NCI-H510A (cell line): ENCODE data around the gene GRAMD1B.

Experiments
- DNase-seq: peaks from one replicate; lab custom pipeline; 2025; lab: John Stamatoyannopoulos, UW

GRAMD1B gene

DNA sequence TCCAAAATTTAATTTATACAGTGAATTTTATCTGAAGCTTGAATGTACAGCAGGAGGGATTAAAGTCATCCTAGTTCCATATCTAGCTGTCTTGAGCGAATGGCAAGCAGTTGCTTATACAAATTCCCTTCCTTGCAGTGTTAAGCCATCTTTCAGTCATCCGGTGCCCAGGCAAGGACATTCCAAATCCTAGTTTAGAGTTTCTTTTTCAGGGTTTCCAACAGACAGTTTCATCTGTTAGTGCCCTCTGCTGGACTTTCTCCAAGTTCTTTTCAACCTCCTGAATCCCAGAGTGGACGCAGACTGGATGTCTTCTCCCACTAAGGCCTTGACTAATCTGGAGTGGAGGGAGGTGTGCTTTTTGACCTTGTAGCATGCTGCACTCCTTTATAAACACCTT is 45.4 kb downstream of the GRAMD1B start:
- DNase-seq: no peak

DNA sequence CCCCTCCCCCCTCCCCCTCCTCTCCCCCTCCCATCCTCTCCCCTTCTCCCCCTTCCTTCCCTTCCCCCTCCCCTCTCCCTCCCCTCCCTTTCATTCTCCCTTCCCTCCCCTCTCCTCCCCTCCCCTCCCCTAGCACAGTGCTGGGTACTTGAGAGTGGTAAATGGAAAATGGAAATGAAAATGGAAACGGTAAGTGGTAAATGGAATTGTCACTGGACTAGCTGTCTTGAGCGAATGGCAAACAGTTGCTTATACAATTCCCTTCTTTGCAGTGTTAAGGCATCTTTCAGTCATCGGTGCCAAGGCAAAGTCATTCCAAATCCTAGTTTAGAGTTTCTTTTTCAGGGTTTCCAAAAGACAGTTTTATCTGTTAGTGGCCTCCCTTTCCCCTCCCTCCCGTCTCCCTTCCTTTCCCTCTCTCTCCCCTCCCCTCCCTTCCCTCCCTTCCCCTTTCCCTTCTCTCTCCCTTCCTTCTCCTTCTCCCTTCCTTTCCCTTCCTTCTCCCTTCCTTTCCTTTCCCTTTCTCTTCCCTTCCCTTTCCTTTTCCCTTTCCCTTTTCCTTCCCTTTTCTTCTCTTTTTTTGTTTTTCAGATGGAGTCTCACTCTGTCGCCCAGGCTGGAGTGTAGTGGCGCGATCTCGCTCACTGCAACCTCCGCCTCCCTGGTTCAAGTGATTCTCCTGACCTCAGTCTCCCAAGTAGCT is 47.3 kb downstream of the GRAMD1B start:
- DNase-seq: no peak

DNA sequence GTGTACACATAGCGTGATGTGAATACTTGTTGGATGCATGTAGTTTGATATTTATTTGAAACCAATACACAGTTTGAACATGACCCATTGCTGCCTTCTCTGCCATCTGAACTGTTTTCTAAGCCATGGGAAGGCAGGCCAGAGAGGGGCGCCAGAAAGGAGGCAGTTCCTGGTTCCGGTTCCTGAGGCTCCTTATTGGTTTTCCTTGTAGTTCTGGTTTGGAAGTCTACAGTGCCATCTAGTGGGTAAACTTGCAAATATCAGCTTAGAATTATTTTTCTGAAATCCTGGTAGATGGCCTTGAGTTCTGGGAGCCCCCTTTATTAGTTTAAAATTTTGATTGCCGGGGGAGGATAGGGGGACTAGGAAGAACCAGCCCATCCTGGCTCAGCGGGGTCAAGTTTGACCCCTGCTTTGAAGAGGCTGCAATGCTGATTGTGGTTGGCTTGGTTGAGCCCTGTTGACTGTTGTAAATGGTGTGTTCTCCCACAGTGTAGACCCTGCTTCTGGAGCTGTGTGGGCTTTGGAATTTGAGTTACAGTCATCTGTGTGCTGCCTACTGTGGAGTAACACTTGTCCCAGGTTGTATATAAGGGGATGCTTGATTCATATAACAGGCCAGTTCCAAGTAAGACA is 48.4 kb downstream of the GRAMD1B start:
- DNase-seq: no peak

DNA sequence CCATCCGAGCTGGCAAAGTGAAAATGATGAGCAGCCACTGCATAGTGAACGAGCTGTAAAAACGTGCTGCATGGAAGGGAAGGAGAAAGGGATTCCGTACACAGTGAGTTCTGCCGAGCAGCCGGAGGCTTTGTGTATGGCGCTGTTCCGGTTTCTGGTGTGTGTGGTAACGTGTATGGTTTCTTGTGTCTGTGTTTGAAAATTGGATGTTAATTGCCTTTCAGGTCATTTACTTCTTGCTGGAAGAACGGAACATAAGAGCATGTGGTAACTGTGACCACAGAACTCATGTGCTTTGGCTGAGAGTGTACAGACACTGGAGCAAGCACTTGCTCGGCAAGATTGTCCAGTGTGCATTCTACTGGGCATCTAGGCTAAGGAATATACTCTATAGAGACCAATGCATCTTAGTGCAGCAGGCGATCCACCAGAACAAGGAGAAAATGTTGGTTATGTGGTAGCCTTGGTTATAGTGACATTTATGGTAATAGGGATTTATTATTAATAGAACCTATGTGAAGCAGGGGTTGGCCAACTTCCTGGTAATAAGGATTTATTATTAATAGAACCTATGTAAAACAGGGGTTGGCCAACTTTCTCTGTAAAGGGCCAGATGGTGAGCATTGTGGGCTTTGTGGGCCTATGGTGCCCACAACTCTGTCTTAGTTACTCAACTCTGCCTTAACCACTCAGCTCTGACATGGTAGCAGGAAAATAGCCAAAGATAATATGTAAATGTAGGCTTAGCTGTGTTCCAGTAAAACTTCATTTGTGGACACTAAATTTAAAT is 49.2 kb downstream of the GRAMD1B start:
- no peak for DNase-seq

DNA sequence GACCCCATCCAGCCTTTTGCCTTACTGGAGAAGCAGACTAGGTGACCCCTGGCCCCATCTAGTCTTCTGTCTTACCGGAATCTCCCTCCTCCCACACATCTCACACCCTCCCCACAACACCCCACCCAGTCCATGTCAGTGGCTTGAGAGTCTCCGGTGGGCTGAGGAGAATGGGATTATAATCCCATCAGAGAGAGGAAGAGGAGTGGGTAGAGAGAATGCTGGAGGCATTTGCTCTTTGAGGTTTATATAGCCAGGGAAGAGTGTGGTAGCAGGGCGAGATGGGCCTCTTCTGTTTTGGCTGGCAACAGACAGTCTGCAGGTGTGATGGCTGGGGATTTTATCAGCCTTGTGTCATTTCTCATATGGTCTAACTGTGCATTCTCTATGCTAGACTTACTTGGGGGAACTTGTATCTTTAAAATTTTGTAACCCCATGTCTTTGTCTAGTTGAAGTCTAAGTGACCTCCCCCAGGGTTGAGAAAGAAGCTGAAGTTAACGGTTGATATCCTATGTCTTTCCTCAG is 50.3 kb downstream of the GRAMD1B start:
- DNase-seq: no peak

DNA sequence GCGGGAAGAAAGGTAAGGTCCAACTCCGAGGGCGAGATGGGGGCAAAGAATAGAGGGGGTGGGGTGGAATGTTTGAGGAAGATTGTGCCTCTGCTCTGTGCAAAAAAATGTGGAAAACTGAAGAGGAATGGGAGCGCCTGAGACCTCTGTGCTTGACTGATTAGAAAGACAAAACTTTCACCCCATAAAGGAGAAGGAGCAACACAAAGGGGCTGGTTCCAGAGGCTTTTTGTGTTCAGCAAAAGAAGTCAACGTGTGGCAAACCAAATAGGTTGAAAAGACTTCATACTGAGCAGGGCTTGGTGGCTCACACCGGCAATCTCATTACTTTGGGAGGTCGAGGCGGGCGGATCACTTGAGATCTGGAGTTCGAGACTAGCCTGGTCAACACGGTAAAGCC is 50.8 kb downstream of the GRAMD1B start:
- DNase-seq: no peak

DNA sequence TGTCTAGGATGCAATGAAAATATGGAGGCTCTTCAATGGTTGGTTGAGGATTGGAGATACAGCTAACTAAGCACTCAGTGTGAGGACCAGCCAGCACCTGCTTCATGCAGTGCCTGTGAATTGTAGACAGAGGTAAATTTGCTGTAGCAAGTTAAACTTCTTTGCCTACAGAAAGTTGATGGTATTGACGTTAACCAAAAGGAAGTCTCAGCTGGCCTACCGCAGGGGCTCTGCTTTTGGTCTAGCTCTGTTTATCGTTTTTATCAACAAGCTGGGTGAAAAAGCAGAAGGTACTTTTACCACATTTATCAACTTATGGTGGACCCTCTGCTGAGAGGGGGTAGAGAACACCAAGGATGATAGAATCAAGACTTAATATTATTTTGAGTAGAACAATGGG is 51.6 kb downstream of the GRAMD1B start:
- DNase-seq: no peak

DNA sequence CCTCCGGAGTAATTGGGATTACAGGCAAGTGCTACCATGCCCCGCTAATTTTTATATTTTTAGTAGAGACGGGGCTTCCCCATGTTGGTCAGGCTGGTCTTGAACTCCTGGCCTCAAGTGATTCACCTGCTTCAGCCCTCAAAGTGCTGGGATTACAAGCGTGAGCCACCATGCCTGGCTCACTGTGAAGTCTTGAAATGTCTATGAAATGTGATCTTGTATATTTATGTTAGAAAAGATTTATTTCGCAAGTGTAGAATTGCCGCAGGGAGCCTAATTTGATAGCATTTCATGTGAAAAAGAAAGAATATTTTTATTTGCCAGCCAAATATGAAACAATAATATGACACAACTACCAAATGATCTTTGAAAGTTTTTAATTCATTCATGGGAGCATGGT is 52.1 kb downstream of the GRAMD1B start:
- DNase-seq: no peak

DNA sequence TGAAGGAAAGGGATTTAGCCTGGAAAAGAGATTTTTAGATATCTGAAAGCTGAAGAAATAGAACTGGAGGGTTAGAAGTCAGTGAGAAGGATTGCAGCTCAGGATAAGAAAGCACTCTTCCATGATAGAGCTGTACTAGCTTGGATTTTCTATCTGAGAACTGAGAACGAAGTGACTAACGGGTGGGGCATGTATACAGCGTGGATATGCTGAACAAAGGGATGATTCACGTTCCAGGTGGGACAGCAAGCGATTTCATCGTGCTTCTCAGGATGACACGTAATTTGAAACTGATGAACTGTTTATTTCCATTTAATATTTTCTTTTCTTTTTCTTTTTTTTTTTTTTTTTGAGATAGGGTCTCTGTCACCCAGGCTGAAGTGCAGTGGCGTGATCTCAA is 53.0 kb downstream of the GRAMD1B start:
- DNase-seq: no peak

DNA sequence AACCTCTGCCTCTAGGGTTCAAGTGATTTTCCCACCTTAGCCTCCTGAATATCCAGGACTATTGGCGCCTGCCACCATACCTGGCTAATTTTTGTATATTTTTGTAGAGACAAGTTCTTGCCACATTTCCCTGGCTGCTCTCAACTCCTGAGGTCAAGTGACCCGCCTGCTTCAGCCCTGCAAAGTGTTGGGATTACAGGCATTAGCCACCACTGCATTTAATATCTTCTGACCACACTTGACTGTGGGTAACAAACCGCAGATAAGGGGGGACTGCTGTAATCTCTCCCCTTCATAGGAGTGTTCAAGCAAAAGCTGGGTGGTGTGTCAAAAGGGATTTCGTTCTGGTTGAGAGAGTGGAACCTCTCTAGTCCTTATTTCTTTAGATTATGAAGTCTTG is 53.4 kb downstream of the GRAMD1B start:
- DNase-seq: no peak

DNA sequence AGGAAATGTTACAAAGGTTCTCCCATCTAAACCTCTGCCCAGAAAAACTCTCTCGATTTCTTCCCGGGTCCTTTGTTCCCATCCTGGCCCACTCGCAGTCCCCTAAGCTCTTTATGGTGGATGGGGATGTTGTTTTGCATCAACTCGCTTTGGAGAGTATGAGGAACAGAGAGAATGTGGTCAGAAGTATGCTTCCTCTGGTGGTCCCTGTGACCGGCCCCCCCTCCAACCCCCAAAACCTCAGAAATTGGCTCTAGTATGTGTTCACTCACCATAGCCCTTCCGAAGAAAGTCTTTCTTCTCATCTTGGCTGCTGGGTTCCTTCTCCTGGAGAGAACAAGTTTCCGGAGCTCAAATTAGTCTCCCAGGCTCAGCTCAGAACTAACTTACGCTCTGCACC is 54.4 kb downstream of the GRAMD1B start:
- DNase-seq: no peak

DNA sequence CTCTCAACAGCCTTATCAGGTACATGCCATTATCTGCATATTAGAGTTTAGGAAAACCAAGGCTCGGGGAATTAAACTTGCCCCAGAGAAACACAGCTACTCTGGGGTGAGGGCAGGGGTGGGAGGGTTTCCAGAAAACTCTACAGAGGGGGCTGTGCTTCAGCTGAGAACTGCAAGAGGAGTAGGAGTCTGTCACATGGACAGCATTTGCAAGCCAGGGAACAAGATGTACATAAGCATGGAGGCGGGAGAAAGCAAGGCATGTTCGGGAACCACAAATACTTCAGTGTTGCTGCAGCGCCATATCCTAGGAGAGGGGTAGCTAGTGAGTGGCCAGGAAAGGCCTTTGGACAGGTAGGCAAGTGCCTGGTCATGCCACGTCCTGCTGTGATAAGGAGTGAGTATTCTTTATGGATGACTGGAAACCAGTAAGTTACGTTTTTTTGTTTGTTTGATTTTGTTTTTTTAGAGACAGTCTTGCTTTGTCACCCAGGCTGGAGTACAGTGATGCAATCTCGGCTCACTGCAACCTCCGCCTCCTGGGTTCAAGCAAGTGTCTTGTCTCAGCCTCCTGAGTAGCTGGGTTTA is 57.2 kb downstream of the GRAMD1B start:
- no peak for DNase-seq

DNA sequence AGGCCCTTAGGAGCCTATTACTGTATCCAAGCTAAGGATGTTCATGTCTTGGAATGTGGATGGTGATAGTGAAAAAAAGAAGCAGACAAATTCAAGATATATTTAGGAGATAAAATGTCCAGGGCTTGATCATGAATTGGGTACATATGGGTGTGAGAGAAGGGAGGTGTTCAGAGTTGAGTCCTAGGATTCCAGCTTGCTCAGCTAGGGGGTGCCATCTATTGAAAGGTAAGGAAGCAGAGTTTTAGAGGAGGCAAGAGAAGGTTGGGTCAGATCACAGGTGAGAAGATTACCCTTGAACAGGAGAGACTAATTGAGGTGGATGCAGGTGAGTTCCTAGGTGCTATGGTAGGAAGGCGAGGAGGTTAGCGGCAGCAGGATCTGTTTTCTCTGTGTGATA is 60.5 kb downstream of the GRAMD1B start:
- DNase-seq: no peak

DNA sequence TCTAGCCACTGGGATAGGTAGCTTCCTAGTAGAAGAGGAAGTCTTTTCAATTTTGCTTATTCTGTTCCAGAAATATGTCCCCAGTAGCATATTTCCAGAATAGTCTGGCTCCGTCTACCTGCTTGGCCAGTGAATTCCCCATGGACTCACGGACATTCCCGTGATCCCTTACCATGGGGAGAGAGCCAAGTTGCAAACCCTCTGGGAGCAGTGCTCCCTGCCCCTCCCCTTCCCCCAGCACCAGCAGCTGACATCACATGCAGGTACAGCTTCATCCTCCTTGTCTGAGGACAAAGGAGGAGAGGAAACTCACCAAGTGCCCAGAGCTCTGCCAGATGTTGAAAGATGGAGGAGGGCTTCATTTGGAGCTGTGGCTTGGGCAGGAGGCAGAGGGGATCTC is 61.2 kb downstream of the GRAMD1B start:
- no peak for DNase-seq

DNA sequence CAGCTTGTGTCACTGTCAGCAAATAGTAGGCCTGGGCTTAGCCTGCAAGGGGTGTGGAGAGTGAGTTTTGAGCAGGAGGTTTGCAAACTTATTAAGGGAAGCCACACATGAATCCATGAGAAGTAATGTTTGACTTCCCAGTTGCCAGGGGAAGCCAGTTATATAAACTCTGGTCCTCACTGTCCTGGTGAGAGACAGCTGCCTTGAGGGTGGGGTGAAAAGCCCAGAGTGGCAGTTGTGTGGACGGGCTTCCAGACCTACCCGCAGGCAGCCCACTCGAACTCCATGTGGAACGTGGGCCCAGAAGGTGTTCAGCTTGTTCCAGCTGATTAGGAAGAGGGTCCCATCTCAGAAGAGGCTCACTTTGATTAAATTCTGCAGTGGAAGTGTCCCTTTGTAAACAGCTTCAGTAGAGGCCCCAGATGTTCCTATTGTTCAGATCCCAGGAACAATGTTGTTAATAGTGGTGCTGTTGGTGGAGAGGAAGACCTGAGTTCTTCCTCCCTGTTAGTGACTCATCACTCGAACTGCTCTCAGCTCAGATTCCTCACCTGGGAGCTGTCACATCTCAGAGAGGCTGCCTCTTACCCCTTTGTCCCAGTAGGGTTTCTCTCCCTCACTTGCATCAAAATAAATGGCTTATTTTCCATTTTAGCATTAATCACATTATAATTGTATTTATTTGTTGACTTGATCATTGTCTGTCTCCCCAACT is 63.4 kb downstream of the GRAMD1B start:
- no peak for DNase-seq

DNA sequence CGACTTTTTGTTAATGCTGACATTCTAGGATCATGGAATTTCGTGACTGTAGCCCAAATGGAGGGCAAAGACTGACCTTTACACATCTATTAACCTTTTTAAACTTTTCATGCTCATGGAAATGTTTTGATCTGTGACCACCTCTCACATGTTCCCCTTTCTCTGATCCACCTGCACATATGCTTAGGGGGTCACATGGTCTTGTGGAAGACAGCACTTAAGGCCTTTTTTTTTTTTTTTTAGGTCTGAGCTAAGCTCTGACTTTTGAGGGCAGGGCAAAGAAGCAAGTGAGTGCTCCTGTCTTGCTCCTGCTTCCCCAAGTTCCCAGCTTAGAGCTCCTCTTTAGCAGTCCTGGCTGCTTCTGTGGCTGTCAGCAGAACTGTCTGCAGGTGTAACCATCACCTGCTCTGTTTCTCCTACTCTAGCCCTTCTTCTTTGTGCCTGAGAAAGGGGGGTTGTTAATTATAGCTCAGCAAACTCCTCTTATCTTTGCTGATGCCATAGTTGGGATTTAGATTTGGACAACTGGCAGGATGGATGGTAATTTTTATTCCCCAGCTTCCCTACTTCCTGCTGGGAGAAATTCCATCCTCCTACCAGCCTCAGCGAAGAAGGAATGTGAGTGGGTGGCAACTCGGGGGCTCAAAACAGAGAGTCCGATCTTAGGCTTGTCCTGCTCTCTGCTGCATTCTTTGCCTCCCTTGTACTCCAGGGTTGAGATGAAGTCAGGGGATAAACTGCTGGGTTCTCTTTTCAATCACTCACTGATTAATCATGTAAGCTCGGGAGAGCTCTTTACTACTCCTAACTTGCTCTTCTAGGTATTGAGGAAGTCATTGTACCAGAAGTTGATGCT is 64.4 kb downstream of the GRAMD1B start:
- no peak for DNase-seq

DNA sequence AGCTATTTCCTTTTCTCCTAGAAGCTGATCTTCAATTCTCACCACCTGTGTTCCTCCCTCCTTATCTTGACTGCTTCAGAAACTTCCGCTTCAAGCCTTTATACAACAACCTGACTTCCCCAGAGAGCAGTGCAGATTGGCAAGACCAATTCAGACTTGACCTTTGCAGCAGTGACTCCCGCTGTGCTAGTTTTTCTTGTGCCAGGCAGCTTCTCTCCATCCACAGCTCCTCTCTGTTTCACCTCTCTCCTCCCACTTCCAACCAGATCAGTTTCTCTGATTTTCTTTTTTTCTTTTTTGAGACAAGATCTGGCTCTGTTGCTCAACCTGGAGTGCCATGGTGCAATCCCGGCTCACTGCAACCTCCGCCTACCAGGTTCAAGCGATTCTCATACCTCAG is 74.3 kb downstream of the GRAMD1B start:
- DNase-seq: no peak

DNA sequence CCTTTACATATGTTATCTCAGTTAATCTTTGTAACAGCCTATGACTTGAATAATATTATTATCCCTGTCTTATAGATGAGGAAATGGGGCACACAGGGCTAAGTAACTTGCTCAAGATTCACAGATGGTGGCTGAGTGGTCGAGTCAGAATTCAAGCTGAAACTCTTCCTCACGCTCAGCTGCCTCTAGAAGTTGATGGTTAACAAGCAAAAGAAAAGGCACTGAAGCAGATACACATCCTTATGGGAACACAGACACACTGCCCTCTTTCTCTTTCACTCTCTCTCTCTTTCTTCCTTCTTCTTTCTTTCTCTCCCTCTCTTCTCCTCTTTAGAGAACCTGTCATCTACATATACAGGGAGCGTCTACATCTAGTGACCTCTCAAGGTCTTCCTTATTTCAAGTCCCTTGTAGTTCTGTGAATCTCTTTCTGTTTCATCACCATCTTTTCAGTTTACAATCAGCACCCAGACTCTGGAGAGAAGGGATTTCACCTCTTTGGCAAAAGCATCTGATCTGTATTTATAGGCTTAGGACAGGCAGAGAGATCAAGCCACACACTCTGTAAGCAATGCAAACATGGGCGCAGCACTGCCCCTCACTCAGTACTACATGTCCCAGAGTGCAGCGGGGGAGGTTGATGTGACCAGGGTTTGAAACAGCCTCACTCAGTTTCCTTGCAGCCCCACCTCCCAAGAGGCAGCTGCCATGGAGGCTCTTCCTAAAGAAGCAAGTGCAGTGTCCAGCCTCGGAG is 75.7 kb downstream of the GRAMD1B start:
- no peak for DNase-seq

DNA sequence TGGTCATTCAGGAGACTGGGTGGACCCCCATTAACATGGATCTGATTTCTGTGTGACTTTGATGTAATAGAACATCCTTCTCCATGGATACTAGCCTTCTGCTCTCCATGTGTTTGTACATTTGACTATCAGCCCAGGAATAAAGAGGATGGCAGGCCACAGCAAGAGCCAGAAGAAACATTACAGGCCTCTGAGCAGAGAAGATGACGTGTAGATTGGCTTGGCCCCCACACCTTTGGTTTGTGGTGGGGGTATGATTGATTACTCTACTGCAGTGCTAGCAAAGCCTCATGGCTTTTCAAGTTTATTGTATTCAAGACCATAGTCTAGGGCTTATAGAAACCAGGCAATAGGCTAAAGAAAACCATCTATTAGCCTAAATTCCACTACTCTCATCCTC is 77.0 kb downstream of the GRAMD1B start:
- no peak for DNase-seq
